Smooth muscle cell (in vitro differentiated cells): ENCODE data around the gene KAT2B. TPM values are rescaled to one million over a fixed set of nuclear protein-coding genes. Genes with fewer than 3 reads are reported as not detected.

Source experiments
- DNase-seq: peaks from one replicate; lab custom pipeline; 2025; ENCODE audit not compliant: unreplicated experiment; lab: John Stamatoyannopoulos, UW
- H2AFZ ChIP-seq: fragments of 200-600 bp; sonication (generic); 2 replicates; pipeline ENCODE4 v1.6.0; 2016; ENCODE audit warnings: antibody characterized with exemption, low read depth, mild to moderate bottlenecking
- H3F3A ChIP-seq: fragments of 200-600 bp; sonication (generic); 2 replicates; pipeline ENCODE4 v1.6.0; 2017; ENCODE audit warnings: antibody characterized with exemption, low read depth
- H3K27ac ChIP-seq: fragments of 200-600 bp; sonication (generic); 2 replicates; pipeline ENCODE4 v1.5.1; 2016; ENCODE audit warnings: low read depth, mild to moderate bottlenecking
- H3K27me3 ChIP-seq: fragments of 200-600 bp; sonication (generic); 2 replicates; pipeline ENCODE4 v1.6.1; 2016; ENCODE audit warnings: low read depth, mild to moderate bottlenecking
- H3K36me3 ChIP-seq: fragments of 200-600 bp; sonication (generic); 2 replicates; pipeline ENCODE4 v1.5.1; 2016; ENCODE audit warnings: low read depth
- H3K4me1 ChIP-seq: fragments of 200-600 bp; sonication (generic); 2 replicates; pipeline ENCODE4 v1.5.1; 2016; ENCODE audit warnings: low read depth
- H3K4me2 ChIP-seq: fragments of 200-600 bp; sonication (generic); 2 replicates; pipeline ENCODE4 v1.6.0; 2016; ENCODE audit warnings: mild to moderate bottlenecking
- H3K4me3 ChIP-seq: fragments of 200-600 bp; sonication (generic); 2 replicates; pipeline ENCODE4 v1.5.1; 2016; ENCODE audit warnings: mild to moderate bottlenecking
- H3K79me2 ChIP-seq: fragments of 200-600 bp; sonication (generic); 2 replicates; pipeline ENCODE4 v1.6.0; 2016; ENCODE audit warnings: low read depth, mild to moderate bottlenecking
- H3K9ac ChIP-seq: fragments of 200-600 bp; sonication (generic); 2 replicates; pipeline ENCODE4 v1.6.0; 2016; ENCODE audit warnings: low read depth
- H3K9me3 ChIP-seq: fragments of 200-600 bp; sonication (generic); replicated peaks from 2 replicates; pipeline ENCODE4 v1.5.1; 2016; ENCODE audit warnings: low read depth
- H4K20me1 ChIP-seq: fragments of 200-600 bp; sonication (generic); 2 replicates; pipeline ENCODE4 v1.6.0; 2016; ENCODE audit warnings: low read depth
- CTCF ChIP-seq: fragments of 200-600 bp; sonication (generic); IDR thresholded peaks from 2 replicates; pipeline ENCODE4 v1.5.1; 2017; ENCODE audit warnings: borderline replicate concordance, mild to moderate bottlenecking, antibody characterized with exemption; ENCODE audit not compliant: insufficient read depth, poor library complexity, severe bottlenecking
- WGBS: methylation state at CpG from one replicate; pipeline ENCODE4 v1.1.7; 2016; ENCODE audit warnings: low lambda C conversion rate; 5-methylcytosine and 5-hydroxymethylcytosine counted together
- polyA plus RNA-seq: library from polyadenylated mRNA; unstranded; fragments of >200 nt; fragmentation: Nextera tagmentation; extraction: Ambion mirVana; gene quantifications from 2 replicates; pipeline ENCODE4 v1.2.1, GENCODE V29; 2016
- total RNA-seq: library from RNA; depleted of rRNA; stranded (reverse); fragments of >200 nt; gene quantifications from 2 replicates; pipeline ENCODE4 v1.2.3, GENCODE V29; 2014

Gene KAT2B
- total and polyA plus RNA-seq, 2 experiments from 2014 or later: 1.1 to 6.5 TPM

- H3K4me1 ChIP-seq: peaks cover 21% of the 10 kb centered on the region
- H3K27me3 ChIP-seq: no peaks in the 10 kb centered on the region
- H3F3A ChIP-seq: no peaks in the 10 kb centered on the region
- 96% methylated on average over 4 of the region's 4 CpGs for WGBS
- no peak overlapping the region for H3K27ac ChIP-seq
- H2AFZ ChIP-seq: no peak overlapping the region
- no peak overlapping the region for H3K4me2 ChIP-seq
- no peak overlapping the region for H3K9ac ChIP-seq
- H3K79me2 ChIP-seq: no peaks in the 10 kb centered on the region
- no peaks in the 10 kb centered on the region for H3K9me3 ChIP-seq
- H4K20me1 ChIP-seq: no peaks in the 10 kb centered on the region
- H3K36me3 ChIP-seq: no peaks in the 10 kb centered on the region
- no peak for DNase-seq
- no peak for TF ChIP-seq CTCF
- no peak overlapping the region for H3K4me3 ChIP-seq
These were observed 102.3 kb downstream of the KAT2B start for GRCh38 chr3:20142517-20142916.

GRCh38 chr3:20143519-20143918, 103.3 kb downstream of the KAT2B start:
- H3K36me3 ChIP-seq: no peaks in the 10 kb centered on the region
- H3K27ac ChIP-seq: no peak overlapping the region
- no peaks in the 10 kb centered on the region for H3K27me3 ChIP-seq
- no peak overlapping the region for H3K4me2 ChIP-seq
- TF ChIP-seq CTCF: no peak
- DNase-seq: no peak
- H3K4me1 ChIP-seq: peaks cover 18% of the 10 kb centered on the region
- no peaks in the 10 kb centered on the region for H3F3A ChIP-seq
- no peak overlapping the region for H2AFZ ChIP-seq
- no peaks in the 10 kb centered on the region for H3K9me3 ChIP-seq
- H3K9ac ChIP-seq: no peak overlapping the region
- H4K20me1 ChIP-seq: no peaks in the 10 kb centered on the region
- H3K79me2 ChIP-seq: no peaks in the 10 kb centered on the region
- no peak overlapping the region for H3K4me3 ChIP-seq
- WGBS: 100% methylated on average over 2 of the region's 2 CpGs

GRCh38 chr3:20145874-20146273, 105.6 kb downstream of the KAT2B start:
- no peak for TF ChIP-seq CTCF
- 57% methylated on average over 2 of the region's 2 CpGs for WGBS
- H3K27me3 ChIP-seq: no peaks in the 10 kb centered on the region
- peak overlapping the region; percentile 72 for H3K4me2 ChIP-seq
- H3F3A ChIP-seq: no peaks in the 10 kb centered on the region
- H3K4me1 ChIP-seq: peaks cover 18% of the 10 kb centered on the region
- no peak for DNase-seq
- peak overlapping the region; percentile 46 for H2AFZ ChIP-seq
- H3K27ac ChIP-seq: peak overlapping the region; percentile 40
- no peak overlapping the region for H3K9ac ChIP-seq
- H3K4me3 ChIP-seq: peak overlapping the region; percentile 23
- no peaks in the 10 kb centered on the region for H3K9me3 ChIP-seq
- H4K20me1 ChIP-seq: no peaks in the 10 kb centered on the region
- H3K36me3 ChIP-seq: no peaks in the 10 kb centered on the region
- H3K79me2 ChIP-seq: no peaks in the 10 kb centered on the region

GRCh38 chr3:20146301-20146700, 106.1 kb downstream of the KAT2B start:
- H3K4me3 ChIP-seq: peak overlapping the region; percentile 23
- no peak for DNase-seq
- no peaks in the 10 kb centered on the region for H3K36me3 ChIP-seq
- H3K4me2 ChIP-seq: peak overlapping the region; percentile 72
- 7% methylated on average over 8 of the region's 8 CpGs for WGBS
- H3K27me3 ChIP-seq: no peaks in the 10 kb centered on the region
- no peak overlapping the region for H3K9ac ChIP-seq
- no peaks in the 10 kb centered on the region for H3K79me2 ChIP-seq
- peak overlapping the region; percentile 40 for H3K27ac ChIP-seq
- H3K9me3 ChIP-seq: no peaks in the 10 kb centered on the region
- TF ChIP-seq CTCF: no peak
- peaks cover 14% of the 10 kb centered on the region for H3K4me1 ChIP-seq
- no peaks in the 10 kb centered on the region for H4K20me1 ChIP-seq
- no peaks in the 10 kb centered on the region for H3F3A ChIP-seq
- peak overlapping the region; percentile 46 for H2AFZ ChIP-seq
